Kidney tubule cell (primary cell): ENCODE measurements around the gene PSMB8.

Experiments
- DNase-seq: peaks from one replicate; pipeline ENCODE4 v3.0.0-alpha.2; 2018; ENCODE audit warnings: low spot score

The PSMB8 gene

GRCh38 chr6:32792901-32793435, 50.9 kb downstream of the PSMB8 start:
- no peak for DNase-seq
